ENCODE measurements around the gene TCERG1L.

The TCERG1L gene

DNA sequence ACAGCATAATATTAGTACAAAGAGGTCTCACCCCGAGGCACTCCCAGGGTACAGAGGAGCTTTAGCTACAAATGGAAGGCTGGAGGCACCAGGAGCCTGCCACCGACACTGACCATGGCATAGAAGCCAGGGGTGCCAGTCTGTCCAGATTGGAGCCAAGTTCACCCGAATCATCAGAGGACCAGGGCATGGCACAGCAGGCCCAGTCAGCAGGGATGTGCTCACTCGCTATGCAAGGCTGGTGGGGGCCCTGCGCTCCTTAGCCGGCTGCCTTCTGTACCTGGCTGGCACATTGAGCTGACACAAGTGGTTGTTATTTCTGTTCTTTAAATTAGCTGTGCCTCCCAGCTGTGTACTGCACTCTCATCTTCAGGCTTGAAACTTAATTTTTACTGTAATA is 149.3 kb downstream of the TCERG1L start:
- H3K4me3 ChIP-seq (ENCODE audit: low read depth, low read length), result no peak overlapping the region
- ChIA-PET CTCF (no interaction called here), POLR2A (no interaction called here)
- DNase-seq (ENCODE audit: low read depth, low spot score), result no peak
- TF ChIP-seq, protein P1, sequence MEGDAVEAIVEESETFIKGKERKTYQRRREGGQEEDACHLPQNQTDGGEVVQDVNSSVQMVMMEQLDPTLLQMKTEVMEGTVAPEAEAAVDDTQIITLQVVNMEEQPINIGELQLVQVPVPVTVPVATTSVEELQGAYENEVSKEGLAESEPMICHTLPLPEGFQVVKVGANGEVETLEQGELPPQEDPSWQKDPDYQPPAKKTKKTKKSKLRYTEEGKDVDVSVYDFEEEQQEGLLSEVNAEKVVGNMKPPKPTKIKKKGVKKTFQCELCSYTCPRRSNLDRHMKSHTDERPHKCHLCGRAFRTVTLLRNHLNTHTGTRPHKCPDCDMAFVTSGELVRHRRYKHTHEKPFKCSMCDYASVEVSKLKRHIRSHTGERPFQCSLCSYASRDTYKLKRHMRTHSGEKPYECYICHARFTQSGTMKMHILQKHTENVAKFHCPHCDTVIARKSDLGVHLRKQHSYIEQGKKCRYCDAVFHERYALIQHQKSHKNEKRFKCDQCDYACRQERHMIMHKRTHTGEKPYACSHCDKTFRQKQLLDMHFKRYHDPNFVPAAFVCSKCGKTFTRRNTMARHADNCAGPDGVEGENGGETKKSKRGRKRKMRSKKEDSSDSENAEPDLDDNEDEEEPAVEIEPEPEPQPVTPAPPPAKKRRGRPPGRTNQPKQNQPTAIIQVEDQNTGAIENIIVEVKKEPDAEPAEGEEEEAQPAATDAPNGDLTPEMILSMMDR (IDR thresholded peaks at IDR 0.05; ENCODE audit: insufficient read depth, low read length, missing control alignments), result no peak

DNA sequence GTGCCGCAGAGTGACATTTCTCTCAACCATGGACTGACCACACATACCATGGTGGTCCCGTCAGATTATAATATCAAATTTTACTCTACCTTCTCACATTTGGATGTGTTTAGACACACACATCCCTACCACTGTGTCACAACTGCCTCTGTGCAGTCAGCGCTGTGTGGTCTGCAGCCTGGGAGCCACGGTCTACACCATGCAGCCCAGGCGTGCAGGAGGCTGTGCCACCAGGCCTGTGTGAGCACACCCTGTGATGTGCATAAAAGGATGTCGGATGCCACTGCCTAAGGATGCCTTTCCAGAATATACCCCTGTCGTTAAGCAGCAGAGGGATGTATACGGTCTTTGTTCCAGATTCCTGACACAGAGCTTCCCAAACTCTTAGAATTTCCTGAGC is 150.4 kb downstream of the TCERG1L start:
- DNase-seq (ENCODE audit: low read depth, low spot score), result no peak
- TF ChIP-seq, protein P1 (IDR thresholded peaks at IDR 0.05; ENCODE audit: insufficient read depth, low read length, missing control alignments), result no peak
- POLR2A ChIA-PET, result no interaction called here
- no peak overlapping the region for H3K4me3 ChIP-seq (ENCODE audit: low read depth, low read length)
- CTCF ChIA-PET, result no interaction called here

DNA sequence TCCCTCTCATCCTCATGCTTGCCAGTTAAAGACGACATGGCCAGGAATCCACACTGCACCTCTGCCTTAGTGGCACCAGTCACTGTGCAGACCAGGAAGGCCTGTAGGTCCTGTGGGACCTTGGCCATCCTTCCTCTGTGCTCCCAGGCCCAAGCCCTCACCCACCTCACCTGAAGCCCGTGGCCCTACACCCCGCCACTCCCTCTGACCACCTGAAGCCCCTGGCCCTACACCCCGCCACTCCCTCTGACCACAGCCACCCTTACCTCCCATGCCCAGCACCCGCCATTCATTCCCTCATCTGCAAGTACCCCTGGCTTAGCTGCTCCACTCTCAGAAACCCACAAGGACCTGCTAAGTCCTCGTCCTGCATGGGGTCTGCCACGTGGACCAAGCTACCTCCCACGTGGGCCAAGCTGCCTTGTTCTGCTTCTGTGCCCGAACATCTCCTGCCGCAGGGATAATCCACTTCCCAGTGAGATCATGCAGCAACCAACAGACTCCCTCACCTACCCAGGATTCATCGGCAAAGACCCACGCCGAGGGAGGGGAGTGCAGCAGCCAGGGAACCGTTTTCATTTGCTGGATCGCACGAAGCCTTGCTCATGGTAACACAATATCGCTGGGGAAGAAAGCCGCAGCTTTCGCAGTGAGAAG is 151.2 kb downstream of the TCERG1L start:
- TF ChIP-seq, protein P1 (IDR thresholded peaks at IDR 0.05; ENCODE audit: insufficient read depth, low read length, missing control alignments), result no peak
- ChIA-PET POLR2A (no interaction called here), CTCF (no interaction called here)
- H3K4me3 ChIP-seq (ENCODE audit: low read depth, low read length), result no peak overlapping the region
- DNase-seq (ENCODE audit: low read depth, low spot score), result no peak

DNA sequence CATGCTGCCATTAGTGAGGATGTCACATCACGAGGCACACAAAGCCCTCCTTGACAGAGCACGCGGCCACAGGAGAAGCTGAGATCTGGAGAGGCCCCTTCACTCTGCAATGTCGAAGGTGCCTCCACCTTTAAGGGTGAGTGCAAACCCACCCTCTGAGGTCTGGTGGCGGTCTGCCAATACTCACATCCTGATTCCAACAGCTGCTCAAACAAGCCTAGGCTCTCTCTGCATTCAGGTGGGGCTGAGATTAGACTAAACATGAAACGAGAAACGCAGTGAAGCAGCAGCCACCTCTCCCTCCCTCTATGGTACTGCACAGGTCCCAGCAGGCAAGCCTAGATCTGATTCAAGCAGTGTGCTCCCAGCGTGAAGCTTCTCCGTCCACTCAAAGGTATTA is 151.8 kb downstream of the TCERG1L start:
- POLR2A ChIA-PET, result no interaction called here
- CTCF ChIA-PET, result no interaction called here
- H3K4me3 ChIP-seq (ENCODE audit: low read depth, low read length), result no peak overlapping the region
- TF ChIP-seq, protein P1 (IDR thresholded peaks at IDR 0.05; ENCODE audit: insufficient read depth, low read length, missing control alignments), result no peak
- DNase-seq (ENCODE audit: low read depth, low spot score), result no peak

DNA sequence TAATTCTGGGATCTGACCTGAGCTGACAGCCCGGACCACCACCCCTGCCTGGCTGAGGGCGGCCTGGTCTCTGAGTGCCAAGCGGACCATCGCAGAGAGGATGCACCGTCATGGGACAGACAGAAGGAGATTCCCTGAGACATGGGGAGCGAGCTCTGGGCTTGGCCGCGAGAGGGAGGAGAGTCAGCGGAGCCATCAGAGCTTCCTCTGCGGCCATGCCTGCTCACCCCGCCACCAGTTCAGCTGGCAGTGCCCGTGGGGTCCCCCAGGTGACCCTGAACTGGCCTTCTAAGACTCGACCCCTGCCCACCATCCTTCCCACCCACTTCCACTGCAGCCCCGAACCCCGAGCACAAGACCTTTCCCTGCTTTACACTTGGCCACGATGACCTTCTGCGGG is 152.8 kb downstream of the TCERG1L start:
- DNase-seq (ENCODE audit: low read depth, low spot score), result no peak
- TF ChIP-seq, protein P1 (IDR thresholded peaks at IDR 0.05; ENCODE audit: insufficient read depth, low read length, missing control alignments), result no peak
- H3K4me3 ChIP-seq (ENCODE audit: low read depth, low read length), result no peak overlapping the region
- CTCF ChIA-PET, result no interaction called here
- POLR2A ChIA-PET, result no interaction called here

DNA sequence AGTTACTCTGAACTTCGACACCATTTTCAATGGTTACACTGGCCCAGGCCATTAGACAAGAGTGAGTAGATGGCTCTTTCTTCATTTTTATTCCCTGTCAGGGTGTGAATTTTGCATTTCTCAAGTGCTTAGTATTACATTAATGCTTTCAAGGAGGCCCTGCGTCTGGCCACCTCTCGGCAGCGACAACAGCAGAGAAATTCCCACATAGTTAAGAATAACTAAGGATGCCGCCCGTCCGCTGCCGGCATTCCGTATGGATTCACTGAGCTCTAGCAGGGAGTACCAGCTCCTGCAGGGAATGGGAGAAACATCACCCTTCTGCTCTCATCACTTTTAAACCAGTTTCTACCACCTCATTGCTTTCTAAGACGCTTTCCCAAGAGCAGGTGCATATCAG is 153.6 kb downstream of the TCERG1L start:
- TF ChIP-seq, protein P1 (IDR thresholded peaks at IDR 0.05; ENCODE audit: insufficient read depth, low read length, missing control alignments), result no peak
- CTCF ChIA-PET, result no interaction called here

More for the DNA sequence above, 153.6 kb downstream of the TCERG1L start:
- no peak for DNase-seq (ENCODE audit: low read depth, low spot score)
- H3K4me3 ChIP-seq (ENCODE audit: low read depth, low read length), result no peak overlapping the region
- POLR2A ChIA-PET, result no interaction called here

All from AG04449 (cell line).